ENCODE measurements around the gene STEAP1B. TPM values are rescaled to one million over a fixed set of nuclear protein-coding genes. Genes with fewer than 3 reads are reported as not detected.
A peak's percentile ranks its signal among the peaks of the same experiment; 100 is the strongest.

The STEAP1B gene
- total and polyA plus RNA-seq, 3 donors from 2014 or later, result 7.4 to 11.3 (median 11.3) TPM

- Histone ChIP-seq H3K27ac (peak overlapping the region in 1 of 2 donors; percentile 62), H3K4me1 (peaks cover 6% of the 10 kb centered on the region), H3K4me3 (no peak overlapping the region), H3K9me3 (no peaks in the 10 kb centered on the region), H3K36me3 (ENCODE audit: low read depth, missing control alignments) (no peaks in the 10 kb centered on the region), H3K27me3 (no peaks in the 10 kb centered on the region)
- 39 to 56% methylated on average over 4 of the region's 4 CpGs for WGBS, 2 donors
- intact Hi-C loops (cut with DNase I; ENCODE audit: low total_unique reads), result no loop called here
- TF ChIP-seq, protein P1, sequence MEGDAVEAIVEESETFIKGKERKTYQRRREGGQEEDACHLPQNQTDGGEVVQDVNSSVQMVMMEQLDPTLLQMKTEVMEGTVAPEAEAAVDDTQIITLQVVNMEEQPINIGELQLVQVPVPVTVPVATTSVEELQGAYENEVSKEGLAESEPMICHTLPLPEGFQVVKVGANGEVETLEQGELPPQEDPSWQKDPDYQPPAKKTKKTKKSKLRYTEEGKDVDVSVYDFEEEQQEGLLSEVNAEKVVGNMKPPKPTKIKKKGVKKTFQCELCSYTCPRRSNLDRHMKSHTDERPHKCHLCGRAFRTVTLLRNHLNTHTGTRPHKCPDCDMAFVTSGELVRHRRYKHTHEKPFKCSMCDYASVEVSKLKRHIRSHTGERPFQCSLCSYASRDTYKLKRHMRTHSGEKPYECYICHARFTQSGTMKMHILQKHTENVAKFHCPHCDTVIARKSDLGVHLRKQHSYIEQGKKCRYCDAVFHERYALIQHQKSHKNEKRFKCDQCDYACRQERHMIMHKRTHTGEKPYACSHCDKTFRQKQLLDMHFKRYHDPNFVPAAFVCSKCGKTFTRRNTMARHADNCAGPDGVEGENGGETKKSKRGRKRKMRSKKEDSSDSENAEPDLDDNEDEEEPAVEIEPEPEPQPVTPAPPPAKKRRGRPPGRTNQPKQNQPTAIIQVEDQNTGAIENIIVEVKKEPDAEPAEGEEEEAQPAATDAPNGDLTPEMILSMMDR (IDR thresholded peaks at IDR 0.05), result no peak
- TF ChIP-seq POLR2A (IDR thresholded peaks at IDR 0.05), result no peak
- DNase-seq, result peak; percentile 64
Observed at GRCh38 chr7:22387583-22387982, 112.4 kb downstream of the STEAP1B start.

DNA sequence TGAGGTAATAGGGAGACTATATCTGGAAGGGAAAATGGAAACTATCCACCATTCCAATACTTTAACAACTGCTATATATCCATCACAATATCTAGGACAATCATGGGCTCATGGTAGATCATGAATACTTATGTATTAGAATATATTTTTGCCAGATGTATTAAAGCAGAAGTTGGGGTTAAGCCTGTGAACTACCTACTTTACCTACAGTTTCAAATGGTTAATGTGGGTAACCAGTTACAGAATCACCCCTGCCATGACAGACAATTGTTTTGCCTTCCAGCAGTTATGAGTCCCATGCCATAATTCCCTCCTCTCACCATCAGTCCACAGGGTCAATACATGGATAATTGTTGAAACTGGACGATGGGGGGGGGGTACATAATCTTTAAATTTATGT lies 113.1 kb downstream of the STEAP1B start:
- intact Hi-C loops (cut with DNase I; ENCODE audit: low total_unique reads), result no loop called here
- H3K36me3 ChIP-seq (ENCODE audit: low read depth, missing control alignments), result no peaks in the 10 kb centered on the region
- TF ChIP-seq, protein P1 (IDR thresholded peaks at IDR 0.05), result no peak
- no peak for TF ChIP-seq POLR2A (IDR thresholded peaks at IDR 0.05)
- no peak for DNase-seq
- H3K4me3 ChIP-seq, result no peak overlapping the region
- WGBS, 2 donors, result 77 to 78% methylated on average over 1 of the region's 1 CpG
- no peaks in the 10 kb centered on the region for H3K9me3 ChIP-seq
- no peak overlapping the region for H3K27ac ChIP-seq
- H3K27me3 ChIP-seq, result no peaks in the 10 kb centered on the region
- peaks cover 6% of the 10 kb centered on the region for H3K4me1 ChIP-seq

DNA sequence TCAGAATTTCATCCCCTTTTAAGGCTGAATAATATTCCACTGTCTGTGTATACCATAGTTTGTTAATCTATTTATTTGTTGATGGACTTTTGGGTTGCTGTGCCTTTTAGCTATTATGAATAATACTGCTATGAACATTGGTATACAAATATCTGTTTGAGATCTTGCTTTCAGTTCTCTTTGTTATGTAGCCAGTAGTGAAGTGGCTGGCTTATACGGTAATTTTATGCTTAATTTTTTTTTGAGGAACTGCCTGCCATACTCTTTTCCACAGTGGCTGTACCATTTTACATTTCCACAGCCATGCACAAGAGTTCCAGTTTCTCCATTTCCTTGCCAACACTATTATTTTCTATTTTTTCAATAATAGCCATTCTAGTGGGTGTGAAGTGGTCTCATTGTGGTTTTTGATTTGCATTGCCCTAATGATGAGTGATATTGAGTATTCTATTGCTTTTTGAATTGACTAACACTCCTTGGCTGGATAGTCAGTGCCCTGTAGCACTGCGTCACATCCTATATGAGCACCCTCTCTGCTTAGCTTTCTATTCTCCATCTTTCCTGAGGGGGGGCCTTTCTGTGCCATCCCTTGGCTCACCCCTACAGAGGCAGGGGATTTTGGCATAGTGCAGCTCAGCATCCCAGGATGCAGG lies 113.7 kb downstream of the STEAP1B start:
- Histone ChIP-seq H3K36me3 (ENCODE audit: low read depth, missing control alignments) (no peaks in the 10 kb centered on the region), H3K27me3 (no peaks in the 10 kb centered on the region), H3K4me3 (no peak overlapping the region), H3K9me3 (no peaks in the 10 kb centered on the region), H3K4me1 (peaks cover 6% of the 10 kb centered on the region), H3K27ac (no peak overlapping the region)
- no peak for DNase-seq
- TF ChIP-seq POLR2A (IDR thresholded peaks at IDR 0.05), result no peak
- TF ChIP-seq, protein P1 (IDR thresholded peaks at IDR 0.05), result no peak
- intact Hi-C loops (cut with DNase I; ENCODE audit: low total_unique reads), result no loop called here
- WGBS, 2 donors, result 82 to 93% methylated on average over 2 of the region's 2 CpGs

- Histone ChIP-seq H3K27ac (no peak overlapping the region), H3K4me3 (no peak overlapping the region), H3K9me3 (no peaks in the 10 kb centered on the region), H3K27me3 (no peaks in the 10 kb centered on the region), H3K36me3 (ENCODE audit: low read depth, missing control alignments) (no peaks in the 10 kb centered on the region), H3K4me1 (peaks cover 6% of the 10 kb centered on the region)
- TF ChIP-seq, protein P1 (IDR thresholded peaks at IDR 0.05), result no peak
- no peak for TF ChIP-seq POLR2A (IDR thresholded peaks at IDR 0.05)
- no peak for DNase-seq
- WGBS, 2 donors, result 80 to 90% methylated on average over 4 of the region's 4 CpGs
- intact Hi-C loops (cut with DNase I; ENCODE audit: low total_unique reads), result no loop called here
Observed at GRCh38 chr7:22385326-22385725, 114.7 kb downstream of the STEAP1B start.

GRCh38 chr7:22380333-22380732 lies 119.7 kb downstream of the STEAP1B start:
- intact Hi-C loops (cut with DNase I; ENCODE audit: low total_unique reads), result no loop called here
- Histone ChIP-seq H3K9me3 (no peaks in the 10 kb centered on the region), H3K27ac (no peak overlapping the region), H3K27me3 (no peaks in the 10 kb centered on the region), H3K4me1 (peaks cover 12% of the 10 kb centered on the region), H3K4me3 (no peak overlapping the region), H3K36me3 (ENCODE audit: low read depth, missing control alignments) (no peaks in the 10 kb centered on the region)
- DNase-seq, result no peak
- no peak for TF ChIP-seq POLR2A (IDR thresholded peaks at IDR 0.05)
- TF ChIP-seq, protein P1 (IDR thresholded peaks at IDR 0.05), result no peak
- 92 to 94% methylated on average over 2 of the region's 2 CpGs for WGBS, 2 donors
